ENCODE data around the gene DPM2. TPM values are rescaled to one million over a fixed set of nuclear protein-coding genes. Genes with fewer than 3 reads are reported as not detected.

The DPM2 gene
- total RNA-seq, 1 donor from 2014 or later = 8.5 TPM

GRCh38 chr9:127918183-127919107 is 19.2 kb downstream of the DPM2 start:
- DNase-seq = peak; percentile 35

GRCh38 chr9:127917603-127918002 is 20.1 kb downstream of the DPM2 start:
- DNase-seq = no peak

GRCh38 chr9:127916720-127917581 is 20.7 kb downstream of the DPM2 start, which contains the start of gene ST6GALNAC4:
ST6GALNAC4 (minus strand) TSS chr9:127917041; CDS start chr9:127916419, 622 bp downstream.
- DNase-seq = peak; percentile 95

- no peak for DNase-seq
Measured at GRCh38 chr9:127915801-127916719, 21.6 kb downstream of the DPM2 start.

- DNase-seq = no peak
Measured at GRCh38 chr9:127915325-127915752, 22.3 kb downstream of the DPM2 start.

GRCh38 chr9:127913682-127914081 is 24.0 kb downstream of the DPM2 start:
- no peak for DNase-seq

- DNase-seq = no peak
Measured at GRCh38 chr9:127912882-127913281, 24.8 kb downstream of the DPM2 start.

GRCh38 chr9:127912296-127912695 is 25.4 kb downstream of the DPM2 start:
- DNase-seq = no peak

- peak; percentile 58 for DNase-seq
Measured at GRCh38 chr9:127910613-127911205, 26.9 kb downstream of the DPM2 start.

GRCh38 chr9:127909839-127910273 is 27.8 kb downstream of the DPM2 start:
- DNase-seq = no peak

GRCh38 chr9:127908660-127908926 is 29.1 kb downstream of the DPM2 start:
- DNase-seq = no peak

GRCh38 chr9:127907867-127908659 is 29.6 kb downstream of the DPM2 start:
- no peak for DNase-seq

GRCh38 chr9:127905788-127906191 is 31.9 kb downstream of the DPM2 start:
- no peak for DNase-seq

- no peak for DNase-seq
Measured at GRCh38 chr9:127905004-127905728, 32.5 kb downstream of the DPM2 start.

GRCh38 chr9:127904561-127905003 is 33.1 kb downstream of the DPM2 start:
- DNase-seq = no peak

- DNase-seq = peak; percentile 55
Measured at GRCh38 chr9:127903557-127904475, 33.8 kb downstream of the DPM2 start.

- peak; percentile 83 for DNase-seq
Measured at GRCh38 chr9:127899128-127899943, 38.3 kb downstream of the DPM2 start, which contains the start of gene ST6GALNAC6. ST6GALNAC6 (minus strand) TSS chr9:127899603; CDS start chr9:127897981, 1,622 bp downstream.
